Loucy (cell line): ENCODE results near the gene KCNMA1.

Experiments
- EZH2phosphoT487 ChIP-seq: fragments of 200-600 bp; IDR thresholded peaks from 2 replicates; pipeline ENCODE4 v1.6.1; 2018; ENCODE audit warnings: antibody characterized with exemption, mild to moderate bottlenecking, moderate library complexity, borderline replicate concordance
- TF ChIP-seq, protein P1 (sequence below): fragments of 200-600 bp; sonication (generic); conservative IDR thresholded peaks from 2 replicates; pipeline ENCODE4 v1.5.1; 2014; ENCODE audit warnings: mild to moderate bottlenecking, antibody characterized with exemption, low read length

DNA sequence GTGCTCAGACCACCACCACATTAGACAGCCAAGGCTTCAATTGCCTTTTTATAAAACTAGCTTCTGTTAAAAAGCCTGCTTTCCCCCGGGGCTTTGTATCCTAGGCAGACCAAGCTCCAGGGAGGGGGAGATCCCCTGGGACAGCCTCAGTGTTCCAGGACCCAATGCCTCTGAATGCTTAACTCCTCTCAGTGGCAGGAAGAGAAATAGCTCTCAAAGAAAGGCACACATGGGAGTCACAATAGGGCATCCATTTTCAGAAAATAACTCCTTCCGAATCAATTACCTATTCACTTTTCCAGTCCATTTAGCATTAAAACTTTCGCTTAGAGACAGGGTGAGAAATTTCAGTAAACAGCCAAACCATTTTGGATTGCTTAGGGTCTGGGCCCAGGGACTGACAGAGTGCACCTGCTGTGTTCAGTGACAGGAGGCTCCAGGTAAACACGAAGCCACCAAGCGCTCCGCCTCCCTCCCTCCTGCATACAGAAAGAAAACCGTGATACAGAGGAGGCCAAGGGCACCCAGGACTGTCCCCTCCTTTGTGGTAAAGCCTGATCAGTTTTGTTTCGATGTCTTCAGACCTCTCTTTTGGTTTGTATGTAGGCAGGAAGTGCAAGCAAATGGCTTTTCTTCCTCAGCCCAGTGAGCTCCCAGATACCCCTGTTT is 599.7 kb downstream of the KCNMA1 start:
- TF ChIP-seq, protein P1, sequence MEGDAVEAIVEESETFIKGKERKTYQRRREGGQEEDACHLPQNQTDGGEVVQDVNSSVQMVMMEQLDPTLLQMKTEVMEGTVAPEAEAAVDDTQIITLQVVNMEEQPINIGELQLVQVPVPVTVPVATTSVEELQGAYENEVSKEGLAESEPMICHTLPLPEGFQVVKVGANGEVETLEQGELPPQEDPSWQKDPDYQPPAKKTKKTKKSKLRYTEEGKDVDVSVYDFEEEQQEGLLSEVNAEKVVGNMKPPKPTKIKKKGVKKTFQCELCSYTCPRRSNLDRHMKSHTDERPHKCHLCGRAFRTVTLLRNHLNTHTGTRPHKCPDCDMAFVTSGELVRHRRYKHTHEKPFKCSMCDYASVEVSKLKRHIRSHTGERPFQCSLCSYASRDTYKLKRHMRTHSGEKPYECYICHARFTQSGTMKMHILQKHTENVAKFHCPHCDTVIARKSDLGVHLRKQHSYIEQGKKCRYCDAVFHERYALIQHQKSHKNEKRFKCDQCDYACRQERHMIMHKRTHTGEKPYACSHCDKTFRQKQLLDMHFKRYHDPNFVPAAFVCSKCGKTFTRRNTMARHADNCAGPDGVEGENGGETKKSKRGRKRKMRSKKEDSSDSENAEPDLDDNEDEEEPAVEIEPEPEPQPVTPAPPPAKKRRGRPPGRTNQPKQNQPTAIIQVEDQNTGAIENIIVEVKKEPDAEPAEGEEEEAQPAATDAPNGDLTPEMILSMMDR = no peak
- TF ChIP-seq EZH2phosphoT487 = no peak
